Measurements from ENCODE around the gene MPRIP. TPM values are rescaled to one million over a fixed set of nuclear protein-coding genes. Genes with fewer than 3 reads are reported as not detected.

Gene MPRIP
- total RNA-seq, 2 donors from 2014 or later = 147 to 269 TPM

- Histone ChIP-seq H3K27ac (peak overlapping the region in 2 of 4 donors; percentile 42 to 62), H3K9me3 (no peaks in the 10 kb centered on the region), H3K36me3 (replicated peaks in 1 of 2; ENCODE audit: insufficient read depth in 1 of 2, low read depth in 2 of 2) (no peaks in the 10 kb centered on the region), H3K27me3 (no peaks in the 10 kb centered on the region), H3K4me3 (no peak overlapping the region), H3K4me1 (peaks cover 62% of the 10 kb centered on the region)
- intact Hi-C loops (cut with DNase I) = no loop called here
- 47 to 54% methylated on average over 4 of the region's 4 CpGs for WGBS, 2 donors
- peak in 1 of 4 donors; percentile 33 for DNase-seq
- TF ChIP-seq CTCF (IDR thresholded peaks at IDR 0.05) (peak in 3 of 7 experiments; percentile 9 to 28 (median 20)), POLR2A (IDR thresholded peaks at IDR 0.05) (no peak)
- no peak for ATAC-seq
Observed at GRCh38 chr17:17109256-17109655, 67.0 kb downstream of the MPRIP start.

- ATAC-seq (no peak), DNase-seq (no peak)
- Histone ChIP-seq H3K36me3 (replicated peaks in 1 of 2; ENCODE audit: insufficient read depth in 1 of 2, low read depth in 2 of 2) (no peaks in the 10 kb centered on the region), H3K4me1 (peaks cover 69% of the 10 kb centered on the region), H3K4me3 (no peak overlapping the region), H3K27me3 (no peaks in the 10 kb centered on the region), H3K9me3 (no peaks in the 10 kb centered on the region), H3K27ac (peak overlapping the region in 1 of 4 donors; percentile 7)
- intact Hi-C loops (cut with DNase I) = loop anchor here (5.0 to 10.0 kb wide), 2 partner anchors 53 to 105 kb away; no protein-coding TSS in a partner anchor
- TF ChIP-seq CTCF (IDR thresholded peaks at IDR 0.05) (no peak), POLR2A (IDR thresholded peaks at IDR 0.05) (no peak)
- 49 to 73% methylated on average over 5 of the region's 5 CpGs for WGBS, 2 donors
Observed at GRCh38 chr17:17109907-17110306, 67.7 kb downstream of the MPRIP start.

- no peak overlapping the region for H3K4me3 ChIP-seq
- H3K36me3 ChIP-seq (replicated peaks in 1 of 2; ENCODE audit: insufficient read depth in 1 of 2, low read depth in 2 of 2) = no peaks in the 10 kb centered on the region
- H3K27me3 ChIP-seq = no peaks in the 10 kb centered on the region
- H3K9me3 ChIP-seq = no peaks in the 10 kb centered on the region
- DNase-seq (no peak), ATAC-seq (no peak)
- intact Hi-C loops (cut with DNase I) = loop anchor here (5.0 to 10.0 kb wide), 2 partner anchors 53 to 106 kb away; no protein-coding TSS in a partner anchor
- TF ChIP-seq POLR2A (IDR thresholded peaks at IDR 0.05) (no peak), CTCF (IDR thresholded peaks at IDR 0.05) (no peak)
- H3K27ac ChIP-seq = peak overlapping the region in 1 of 4 donors; percentile 7
- H3K4me1 ChIP-seq = peaks cover 75% of the 10 kb centered on the region
- WGBS, 2 donors = 55 to 63% methylated on average over 5 of the region's 5 CpGs
Observed at GRCh38 chr17:17110520-17110919, 68.3 kb downstream of the MPRIP start.

- H3K4me1 ChIP-seq = peaks cover 72% of the 10 kb centered on the region
- intact Hi-C loops (cut with DNase I) = loop anchor here (5.0 to 10.0 kb wide), 2 partner anchors 54 to 107 kb away; no protein-coding TSS in a partner anchor
Observed at GRCh38 chr17:17111401-17112393, 69.4 kb downstream of the MPRIP start.

More at GRCh38 chr17:17111401-17112393, 69.4 kb downstream of the MPRIP start:
- peak overlapping the region in 3 of 4 donors; percentile 44 to 60 (median 52) for H3K27ac ChIP-seq
- peak in 1 of 4 donors; percentile 32 for DNase-seq
- 73 to 76% methylated on average over 18 to 26 of the region's 26 CpGs for WGBS, 2 donors
- no peaks in the 10 kb centered on the region for H3K9me3 ChIP-seq
- no peak overlapping the region for H3K4me3 ChIP-seq
- TF ChIP-seq CTCF (IDR thresholded peaks at IDR 0.05) = no peak
- no peak for TF ChIP-seq POLR2A (IDR thresholded peaks at IDR 0.05)
- H3K36me3 ChIP-seq (replicated peaks in 1 of 2; ENCODE audit: insufficient read depth in 1 of 2, low read depth in 2 of 2) = no peaks in the 10 kb centered on the region
- H3K27me3 ChIP-seq = no peaks in the 10 kb centered on the region
- ATAC-seq = no peak

Measured in body of pancreas (tissue), 4 donors.